Measurements from ENCODE around the gene SHISA9.
"Not testable (repeated sequence)": the region's sequence is repeated elsewhere in the genome, so short reads cannot be mapped to it uniquely, and the experiment has no call there.

Gene SHISA9

GRCh38 chr16:12901597-12902461 lies at the start of gene SHISA9:
TSS of gene SHISA9 (plus strand) at chr16:12901598.
- DNase-seq, result peak; percentile 50

- no peak for DNase-seq
Measured at GRCh38 chr16:12853972-12854371, 47.4 kb upstream of the SHISA9 start.

GRCh38 chr16:12857435-12857834 lies 44.0 kb upstream of the SHISA9 start:
- DNase-seq, result not testable (repeated sequence)

GRCh38 chr16:12862327-12862726 lies 39.1 kb upstream of the SHISA9 start:
- no peak for DNase-seq

GRCh38 chr16:12862941-12863340 lies 38.5 kb upstream of the SHISA9 start:
- no peak for DNase-seq

DNA sequence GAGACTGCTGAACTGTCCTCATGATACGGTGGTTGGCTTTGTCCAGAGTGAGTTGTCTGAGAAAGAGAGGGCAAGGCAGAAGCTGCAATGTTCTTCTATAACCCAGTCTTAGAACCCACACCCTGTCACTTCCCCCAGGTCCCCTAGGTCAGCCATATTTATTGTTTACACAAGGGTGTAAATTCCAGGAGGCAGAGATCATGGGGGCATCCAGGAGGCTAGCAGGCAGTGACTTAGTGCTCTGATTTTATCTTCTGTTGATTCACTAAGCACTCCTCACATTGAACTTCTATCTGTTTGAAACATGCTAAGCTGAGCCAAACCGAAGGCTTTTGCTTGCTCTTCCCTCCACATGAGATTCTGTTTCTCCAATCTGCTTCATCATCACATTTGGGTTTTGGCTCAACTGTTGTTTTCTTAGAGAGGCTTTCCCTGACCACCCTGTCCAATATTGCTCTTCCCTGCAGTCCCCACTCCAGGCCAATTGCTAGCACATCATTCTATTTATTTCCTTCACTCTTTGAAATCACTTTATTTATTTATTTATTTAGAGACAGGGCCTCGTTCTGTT lies 34.3 kb upstream of the SHISA9 start:
- DNase-seq, result no peak

DNA sequence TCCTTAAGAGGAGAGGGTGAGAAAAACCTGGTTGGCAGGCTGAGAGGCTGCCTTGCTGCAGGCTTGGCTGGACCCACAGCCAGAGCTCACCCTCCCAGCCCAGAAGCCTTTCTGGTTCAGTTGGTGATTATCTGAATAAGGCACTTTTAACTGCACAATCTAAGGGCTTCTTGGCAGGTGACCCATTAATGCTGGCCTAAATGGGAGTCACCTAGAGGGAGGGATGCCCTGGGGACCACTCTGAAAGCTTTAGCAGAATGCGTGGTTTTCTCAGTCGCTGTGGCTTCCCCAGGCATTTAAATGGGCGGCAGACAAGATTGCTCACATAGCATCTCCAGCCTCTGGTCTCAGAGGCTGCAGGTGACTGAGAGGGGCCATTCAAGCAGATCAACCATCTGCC lies 33.2 kb upstream of the SHISA9 start:
- DNase-seq, result peak; percentile 27

DNA sequence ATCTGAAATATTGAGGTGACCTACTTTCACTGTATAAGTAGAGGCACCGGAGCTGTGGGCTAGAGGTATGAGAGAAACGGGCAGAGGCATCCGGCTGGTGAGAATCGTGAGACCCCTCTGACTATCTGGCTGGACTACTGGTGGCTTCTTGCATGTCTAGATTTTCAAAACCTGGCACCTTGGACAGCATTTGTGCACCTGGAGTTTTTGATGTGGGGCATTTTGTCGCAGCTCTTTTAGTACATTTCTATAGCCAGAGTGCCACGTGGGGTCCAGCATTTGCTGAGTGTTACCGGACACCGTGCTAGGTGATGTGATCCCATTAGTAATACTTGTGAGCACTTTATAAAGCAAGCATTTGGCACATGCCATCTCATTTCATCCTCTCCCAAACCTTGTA lies 32.6 kb upstream of the SHISA9 start:
- peak; percentile 18 for DNase-seq

DNA sequence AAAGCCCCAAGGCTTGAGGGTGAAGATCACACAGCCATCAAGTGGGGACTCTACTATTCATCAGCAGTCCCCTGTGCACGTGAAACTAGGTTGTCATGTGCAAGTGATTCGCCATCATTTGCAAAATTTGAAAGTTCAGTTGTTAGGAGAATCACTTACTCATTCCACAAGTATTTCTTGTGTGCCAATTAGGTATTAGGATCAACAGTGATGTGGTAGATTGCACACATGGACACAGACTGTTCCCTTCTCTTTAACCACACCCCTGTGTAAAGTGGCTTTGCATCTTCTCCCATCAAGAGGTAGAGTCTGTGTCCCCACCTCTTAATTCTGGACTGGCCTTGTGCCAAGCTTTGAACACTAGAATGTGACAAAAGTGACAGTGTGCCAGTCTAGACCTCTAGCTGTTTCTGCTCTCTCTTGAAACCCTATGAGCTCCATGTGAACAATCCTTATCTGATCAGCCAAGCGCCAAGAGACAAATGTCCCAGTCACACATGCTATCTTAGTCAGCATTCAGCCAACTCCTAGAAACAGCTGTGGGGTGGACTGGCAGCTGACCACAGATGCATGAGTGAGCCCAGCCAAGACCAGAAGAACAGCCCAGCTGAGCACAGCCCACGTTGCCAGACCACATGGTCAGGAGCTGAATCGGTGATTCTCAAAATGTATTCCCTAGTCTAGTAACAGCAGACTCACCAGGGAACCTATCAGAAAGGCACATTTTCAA lies 31.5 kb upstream of the SHISA9 start:
- no peak for DNase-seq

DNA sequence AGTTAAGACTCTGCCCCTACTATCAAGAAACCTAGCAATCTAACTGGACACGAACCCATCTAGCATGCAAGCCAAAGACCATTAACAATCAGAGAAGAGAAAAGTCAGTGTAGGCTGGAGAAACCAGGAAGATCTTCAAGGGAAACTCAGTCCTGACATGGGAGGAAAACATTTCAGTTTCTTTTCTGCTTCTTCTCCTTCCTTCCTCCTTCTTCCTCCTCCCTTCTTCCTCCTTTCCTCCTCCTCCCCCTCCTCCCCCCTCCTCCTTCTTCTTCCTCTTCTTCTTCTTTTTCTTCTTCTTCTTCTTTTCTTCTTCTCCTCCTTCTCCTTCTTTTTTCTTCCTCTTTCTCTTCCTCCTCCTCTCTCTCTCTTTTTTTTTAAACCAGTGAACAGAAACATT lies 29.6 kb upstream of the SHISA9 start:
- no peak for DNase-seq

- no peak for DNase-seq
Measured at GRCh38 chr16:12874186-12874585, 27.2 kb upstream of the SHISA9 start.

DNA sequence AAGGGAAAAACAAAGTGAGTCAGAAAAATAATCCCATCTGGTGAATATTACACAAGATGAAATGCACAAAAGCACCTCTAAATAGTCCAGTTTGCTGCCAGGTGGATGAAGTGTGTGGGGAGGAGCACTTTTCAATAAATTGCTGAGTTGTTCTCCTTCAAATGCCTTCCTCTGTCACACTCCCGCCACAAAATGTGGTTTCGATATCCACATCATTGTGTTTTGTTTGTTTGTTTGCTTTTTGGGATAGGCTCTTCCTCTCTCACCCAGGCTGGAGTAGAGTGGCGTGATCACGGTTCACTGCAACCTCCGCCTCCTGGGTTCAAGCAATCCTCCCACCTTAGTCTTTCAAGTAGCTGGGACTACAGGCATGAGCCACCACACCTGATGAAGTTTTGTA lies 24.6 kb upstream of the SHISA9 start:
- DNase-seq, result no peak

- no peak for DNase-seq
Measured at GRCh38 chr16:12878973-12879372, 22.4 kb upstream of the SHISA9 start.

DNA sequence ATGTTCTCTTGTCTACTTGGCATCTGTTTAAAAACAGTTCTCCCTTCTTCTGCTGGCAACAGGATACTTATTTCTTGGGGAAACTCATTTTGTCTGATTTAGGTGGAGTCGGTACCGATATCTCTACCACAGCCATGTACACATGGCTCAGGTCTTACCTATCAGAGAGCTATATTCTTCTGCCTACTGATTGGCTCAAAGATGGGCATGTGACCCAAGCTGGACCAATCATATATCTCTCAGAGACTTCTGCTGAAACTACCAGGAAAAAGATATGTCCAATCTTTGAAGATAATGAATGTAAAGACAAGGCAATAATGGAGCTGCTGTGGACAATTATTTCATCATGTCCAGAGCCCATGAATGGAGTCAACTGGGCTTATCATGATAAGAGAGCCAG lies 21.6 kb upstream of the SHISA9 start:
- no peak for DNase-seq

- no peak for DNase-seq
Measured at GRCh38 chr16:12881182-12881581, 20.2 kb upstream of the SHISA9 start.

GRCh38 chr16:12881740-12882139 lies 19.7 kb upstream of the SHISA9 start:
- no peak for DNase-seq

GRCh38 chr16:12885742-12886141 lies 15.7 kb upstream of the SHISA9 start:
- no peak for DNase-seq

DNA sequence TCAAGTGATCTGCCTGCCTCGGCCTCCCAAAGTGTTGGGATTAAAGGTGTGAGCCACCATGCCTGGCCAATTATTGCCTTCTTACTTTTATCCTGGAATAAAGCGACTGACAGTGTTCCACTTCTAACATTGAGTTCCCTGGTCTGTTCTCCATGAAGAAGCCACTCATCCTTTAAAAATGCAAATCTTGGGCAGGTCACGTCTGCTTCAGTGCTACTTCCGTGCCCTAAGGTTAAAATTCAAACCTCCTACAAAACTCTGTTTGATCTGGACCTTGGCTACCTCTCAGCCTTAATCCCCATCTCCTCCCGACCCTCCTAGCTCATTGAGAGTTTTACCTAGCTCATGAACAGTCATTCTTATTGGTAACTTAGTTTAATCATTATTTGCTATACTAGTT lies 9.6 kb upstream of the SHISA9 start:
- no peak for DNase-seq

DNA sequence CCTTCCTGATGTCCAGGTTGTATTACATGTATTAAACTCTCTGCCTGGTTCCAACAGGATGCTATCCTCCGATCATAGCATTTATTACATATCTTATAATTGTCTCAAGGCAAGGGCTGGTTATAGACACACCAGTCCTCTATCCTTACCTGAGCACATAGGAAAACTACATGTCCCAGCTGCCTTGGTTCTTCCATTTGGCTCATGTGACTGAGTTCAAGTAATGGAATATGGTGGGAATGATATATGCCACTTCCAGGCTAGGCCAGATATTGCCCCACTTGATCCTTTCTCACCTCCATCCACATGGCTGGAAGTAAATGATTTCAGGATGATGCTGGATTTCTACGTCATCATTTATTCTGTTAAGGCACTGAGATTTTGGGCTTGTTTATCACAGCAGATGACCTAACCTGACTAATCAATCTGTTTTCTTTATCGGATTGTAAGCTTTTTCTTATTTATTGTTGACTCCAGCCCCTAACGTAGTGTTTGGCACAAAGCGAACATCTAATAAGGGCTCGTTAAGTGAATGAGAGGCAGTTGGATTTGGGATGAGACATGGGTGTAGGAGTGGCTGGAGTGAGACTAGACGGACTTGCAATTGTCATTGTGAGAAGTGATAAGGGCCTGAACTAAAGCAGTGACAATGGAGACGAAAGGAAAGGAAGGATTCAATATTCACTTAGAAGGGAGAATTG lies 8.2 kb upstream of the SHISA9 start:
- no peak for DNase-seq

- peak; percentile 39 for DNase-seq
Measured at GRCh38 chr16:12896562-12896961, 4.8 kb upstream of the SHISA9 start.

DNA sequence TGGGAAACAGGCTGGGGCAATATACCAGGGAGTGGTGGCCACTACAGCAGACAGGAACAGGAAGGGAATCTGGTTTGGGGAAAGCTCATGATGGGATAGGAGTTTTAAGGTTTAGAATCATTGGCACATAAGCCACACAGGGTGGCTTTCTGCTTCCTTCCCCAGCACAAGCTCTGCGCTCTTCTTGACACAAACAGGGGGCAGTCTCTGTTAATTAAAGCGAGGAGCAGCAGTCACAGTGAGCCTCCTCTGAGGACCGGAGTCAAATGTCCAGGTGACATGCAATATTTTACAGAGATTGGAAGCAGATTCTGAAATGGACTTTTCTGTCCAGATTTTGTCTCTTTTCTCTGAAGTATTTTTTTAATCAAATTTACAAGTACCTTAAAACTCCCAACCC lies 2.8 kb upstream of the SHISA9 start:
- DNase-seq, result no peak

GRCh38 chr16:12899529-12900143 lies 1.8 kb upstream of the SHISA9 start:
- DNase-seq, result peak; percentile 60

- peak; percentile 62 for DNase-seq
Measured at GRCh38 chr16:12900156-12900555, 1.2 kb upstream of the SHISA9 start.

Measured in NCI-H2171 treated with DMSO at 0.1 percent for 48 hours (cell line).